IMR-90 (cell line): ENCODE data around the gene TUBA1A. TPM values are rescaled to one million over a fixed set of nuclear protein-coding genes. Genes with fewer than 3 reads are reported as not detected.

Experiments used
- ATAC-seq: fragments of 200-7000 bp; cut with Tn5 transposase; 2 replicates; pipeline ENCODE4 v1.9.1; 2020; ENCODE audit warnings: low read depth, mild to moderate bottlenecking, moderate library complexity
- BruUV-seq: library from RNA; stranded (reverse); fragments of 400-500 nt; replicated peaks from 2 replicates; lab custom pipeline; 2021; lab: Mats Ljungman, UMichigan
- CTCF ChIA-PET: fragments of 300-600 bp; formaldehyde crosslinking; extraction: SDS; loops from one replicate; lab custom pipeline; 2021; ENCODE audit warnings: antibody characterized with exemption; lab: Yijun Ruan, JAX
- POLR2A ChIA-PET: fragments of 300-600 bp; sonication (Branson Sonifier 250); formaldehyde crosslinking; loops from one replicate; lab custom pipeline; 2022; ENCODE audit warnings: antibody characterized with exemption; ENCODE audit not compliant: unreplicated experiment; lab: Charles Lee
- DNase-seq: peaks from one replicate; pipeline ENCODE4 v3.0.0; 2013
- H2AFZ ChIP-seq: replicated peaks from 2 replicates; pipeline ENCODE3; 2013; ENCODE audit warnings: low read length, mild to moderate bottlenecking; ENCODE audit not compliant: poor library complexity
- H2AK5ac ChIP-seq: 2 replicates; pipeline ENCODE4 v1.6.1; 2013; ENCODE audit warnings: low read depth, low read length, inconsistent platforms
- H2AK9ac ChIP-seq: replicated peaks from 2 replicates; pipeline ENCODE3; 2013; ENCODE audit warnings: mild to moderate bottlenecking, low read depth, low read length, moderate library complexity; ENCODE audit not compliant: poor library complexity
- H2BK120ac ChIP-seq: 2 replicates; pipeline ENCODE4 v1.6.1; 2013; ENCODE audit warnings: low read depth, low read length, inconsistent platforms
- H2BK15ac ChIP-seq: 3 replicates; pipeline ENCODE4 v1.6.1; 2013; ENCODE audit warnings: low read depth, low read length, inconsistent platforms
- H2BK20ac ChIP-seq: 2 replicates; pipeline ENCODE4 v1.6.1; 2013; ENCODE audit warnings: low read depth, mild to moderate bottlenecking, inconsistent platforms, low read length, moderate library complexity
- H2BK5ac ChIP-seq: 2 replicates; pipeline ENCODE4 v1.6.1; 2013; ENCODE audit warnings: mild to moderate bottlenecking, low read depth, low read length, inconsistent platforms; ENCODE audit not compliant: poor library complexity, severe bottlenecking
- H3K14ac ChIP-seq: replicated peaks from 2 replicates; pipeline ENCODE4 v1.6.1; 2013; ENCODE audit warnings: low read depth, low read length, inconsistent platforms
- H3K18ac ChIP-seq: 2 replicates; pipeline ENCODE4 v1.6.1; 2013; ENCODE audit warnings: low read depth, low read length, control low read depth
- H3K23ac ChIP-seq: 2 replicates; pipeline ENCODE4 v1.6.1; 2013; ENCODE audit warnings: low read depth, low read length, inconsistent platforms
- H3K27ac ChIP-seq: 2 replicates; pipeline ENCODE4 v1.5.1; 2013; ENCODE audit warnings: mild to moderate bottlenecking, control low read depth, low read length; ENCODE audit not compliant: insufficient read depth
- H3K27me3 ChIP-seq: 2 replicates; pipeline ENCODE4 v1.6.1; 2013; ENCODE audit warnings: low read length; ENCODE audit not compliant: control insufficient read depth, insufficient read depth
- H3K36me3 ChIP-seq: 2 replicates; pipeline ENCODE4 v1.6.1; 2013; ENCODE audit warnings: low read length, mixed read lengths; ENCODE audit not compliant: control insufficient read depth, insufficient read depth
- H3K4ac ChIP-seq: 2 replicates; pipeline ENCODE4 v1.6.1; 2013; ENCODE audit warnings: low read depth, low read length, inconsistent platforms
- H3K4me1 ChIP-seq: 2 replicates; pipeline ENCODE4 v1.6.1; 2013; ENCODE audit warnings: low read length, mixed read lengths; ENCODE audit not compliant: control insufficient read depth, insufficient read depth
- H3K4me2 ChIP-seq: 2 replicates; pipeline ENCODE4 v1.6.1; 2013; ENCODE audit warnings: low read depth, mild to moderate bottlenecking, control low read depth, low read length, moderate library complexity
- H3K4me3 ChIP-seq: 2 replicates; pipeline ENCODE4 v1.5.1; 2013; ENCODE audit warnings: low read depth, mild to moderate bottlenecking, control low read depth, low read length, moderate library complexity; ENCODE audit not compliant: insufficient read depth
- H3K56ac ChIP-seq: 2 replicates; pipeline ENCODE4 v1.6.1; 2013; ENCODE audit warnings: low read length, inconsistent platforms; ENCODE audit not compliant: insufficient read depth; ENCODE audit errors: extremely low read depth
- H3K79me1 ChIP-seq, 2 experiments: 2 replicates each; pipeline ENCODE4 v1.6.1; 2013; ENCODE audit warnings: low read length in 2 of 2, inconsistent platforms in 1 of 2, low read depth in 1 of 2
- H3K9ac ChIP-seq: 2 replicates; pipeline ENCODE4 v1.6.1; 2013; ENCODE audit warnings: low read depth, low read length, control low read depth
- H3K9me1 ChIP-seq: 2 replicates; pipeline ENCODE4 v1.6.1; 2013; ENCODE audit warnings: low read length, inconsistent platforms; ENCODE audit not compliant: insufficient read depth
- H3K9me3 ChIP-seq: 2 replicates; pipeline ENCODE4 v1.6.1; 2013; ENCODE audit warnings: low read length; ENCODE audit not compliant: control insufficient read depth, insufficient read depth
- H4K20me1 ChIP-seq: 2 replicates; pipeline ENCODE4 v1.6.1; 2013; ENCODE audit warnings: low read length, inconsistent platforms; ENCODE audit not compliant: insufficient read depth
- H4K5ac ChIP-seq: 2 replicates; pipeline ENCODE4 v1.6.1; 2013; ENCODE audit warnings: mild to moderate bottlenecking, low read depth, low read length, control low read depth
- H4K8ac ChIP-seq, 2 experiments: 2 replicates each; pipeline ENCODE4 v1.6.1; 2013; ENCODE audit warnings: low read depth in 2 of 2, low read length in 2 of 2, control low read depth in 1 of 2, inconsistent platforms in 1 of 2
- H4K91ac ChIP-seq: 2 replicates; pipeline ENCODE4 v1.6.1; 2013; ENCODE audit warnings: low read depth, low read length, inconsistent platforms; ENCODE audit not compliant: insufficient read depth
- CHD1 ChIP-seq: IDR thresholded peaks from 2 replicates; pipeline ENCODE4 v1.6.1; 2012; ENCODE audit warnings: low read depth, low read length, improper control_type of control experiment
- FOS ChIP-seq: fragments of 150-350 bp; IDR thresholded peaks from 2 replicates; pipeline ENCODE4 v1.6.1; 2016; ENCODE audit warnings: low read depth, low read length
- MAZ ChIP-seq: IDR thresholded peaks from 2 replicates; pipeline ENCODE4 v1.6.1; 2012; ENCODE audit warnings: low read depth, mild to moderate bottlenecking, low read length, improper control_type of control experiment, moderate library complexity, borderline replicate concordance
- MXI1 ChIP-seq: IDR thresholded peaks from 2 replicates; pipeline ENCODE4 v1.6.1; 2012; ENCODE audit warnings: low read depth, mild to moderate bottlenecking, low read length, moderate library complexity, borderline replicate concordance
- RAD21 ChIP-seq: IDR thresholded peaks from 2 replicates; pipeline ENCODE4 v1.6.1; 2012; ENCODE audit warnings: low read length, improper control_type of control experiment
- RCOR1 ChIP-seq: IDR thresholded peaks from 2 replicates; pipeline ENCODE4 v1.6.1; 2012; ENCODE audit warnings: mild to moderate bottlenecking, low read length, improper control_type of control experiment; ENCODE audit not compliant: insufficient replicate concordance
- WGBS, 2 experiments: methylation state at CpG; one replicate each; pipeline versions ENCODE4 v1.1.5 to v1.1.7; 2013; ENCODE audit warnings: missing lambda C conversion rate in 2 of 2; ENCODE audit not compliant: insufficient read length in 1 of 2; ENCODE audit errors: extremely low coverage in 2 of 2; 5-methylcytosine and 5-hydroxymethylcytosine counted together
- dilution Hi-C: fragments of 300-500 bp; cut with HindIII; formaldehyde crosslinking; loops from one replicate; pipeline ENCODE4 v1.14.3; 2018; ENCODE audit warnings: low sequenced_read_pairs; ENCODE audit not compliant: unreplicated experiment
- in situ Hi-C: fragments of 300-500 bp; cut with MboI; formaldehyde crosslinking; loops from 3 replicates; pipeline ENCODE4 v1.14.3; 2019; ENCODE audit warnings: low sequenced_read_pairs, inconsistent platforms, mixed read lengths
- intact Hi-C: fragments of 100-400 bp; cut with micrococcal nuclease; formaldehyde crosslinking; loops from 2 replicates; pipeline ENCODE4 v1.10.0; 2022
- polyA plus RNA-seq, 3 experiments: library from polyadenylated mRNA; depleted of rRNA; stranded (reverse); fragments of >200 nt; gene quantifications; 2 replicates each; pipeline ENCODE4 v1.2.3, GENCODE V29; 2012; ENCODE audit warnings: low replicate concordance in 1 of 3
- total RNA-seq: library from RNA; depleted of rRNA; stranded (reverse); fragments of >200 nt; gene quantifications from 2 replicates; pipeline ENCODE4 v1.2.3, GENCODE V29; 2012

Gene TUBA1A
- total and polyA plus RNA-seq, 2 of the 4 experiments (the other 2 are of a cell fraction), result 2,105 to 2,832 TPM

- H3K27ac ChIP-seq, result no peak overlapping the region
- dilution Hi-C loops (no loop called here), intact Hi-C loops (no loop called here), in situ Hi-C loops (no loop called here)
- 0 out of 2 replicates have a peak, but pooled peaks cover 3% of the 10 kb centered on the region for H3K9me1 ChIP-seq
- no peak overlapping the region for H2AK5ac ChIP-seq
- no peak overlapping the region for H4K5ac ChIP-seq
- H3K36me3 ChIP-seq, result no peaks in the 10 kb centered on the region
- no peak overlapping the region for H3K4ac ChIP-seq
- H3K79me1 ChIP-seq, result no peaks in the 10 kb centered on the region; a peak in 1 of 4 replicates
- H3K56ac ChIP-seq, result no peak overlapping the region
- H3K4me2 ChIP-seq, result no peak overlapping the region
- no peak overlapping the region for H4K91ac ChIP-seq
- TF ChIP-seq MXI1 (no peak), RAD21 (no peak), CHD1 (no peak), RCOR1 (no peak), FOS (no peak), MAZ (no peak)
- ChIA-PET POLR2A (no interaction called here), CTCF (no interaction called here)
- H4K8ac ChIP-seq, result no peak overlapping the region
- H3K23ac ChIP-seq, result no peak overlapping the region
- H3K18ac ChIP-seq, result no peak overlapping the region
- no peak overlapping the region for H2BK20ac ChIP-seq
- H2AK9ac ChIP-seq, result no peak overlapping the region
- no TSS peak for BruUV-seq
- no peak overlapping the region for H2BK15ac ChIP-seq
- H3K4me1 ChIP-seq, result no peaks in the 10 kb centered on the region
- no peaks in the 10 kb centered on the region for H3K9me3 ChIP-seq
- no peak overlapping the region for H2AFZ ChIP-seq
- no peak for ATAC-seq
- no peak for DNase-seq
- H3K27me3 ChIP-seq, result no peaks in the 10 kb centered on the region
- H2BK5ac ChIP-seq, result no peak overlapping the region
- H3K4me3 ChIP-seq, result no peak overlapping the region
- H3K9ac ChIP-seq, result no peak overlapping the region
- H4K20me1 ChIP-seq, result no peaks in the 10 kb centered on the region
- H3K14ac ChIP-seq, result no peak overlapping the region
- no peak overlapping the region for H2BK120ac ChIP-seq
- no CpG with 5 or more reads among the region's 2 CpGs for WGBS, 2 experiments
Observed at GRCh38 chr12:49160399-49160798, 28.5 kb downstream of the TUBA1A start.
